ENCODE measurements around the gene PLD1. TPM values are rescaled to one million over a fixed set of nuclear protein-coding genes. Genes with fewer than 3 reads are reported as not detected.

Gene PLD1
- total and polyA plus RNA-seq, 2 of the 8 experiments (the other 6 are each of a cell fraction or from before 2014, with no cell fraction given), result 1.2 to 2.6 TPM

DNA sequence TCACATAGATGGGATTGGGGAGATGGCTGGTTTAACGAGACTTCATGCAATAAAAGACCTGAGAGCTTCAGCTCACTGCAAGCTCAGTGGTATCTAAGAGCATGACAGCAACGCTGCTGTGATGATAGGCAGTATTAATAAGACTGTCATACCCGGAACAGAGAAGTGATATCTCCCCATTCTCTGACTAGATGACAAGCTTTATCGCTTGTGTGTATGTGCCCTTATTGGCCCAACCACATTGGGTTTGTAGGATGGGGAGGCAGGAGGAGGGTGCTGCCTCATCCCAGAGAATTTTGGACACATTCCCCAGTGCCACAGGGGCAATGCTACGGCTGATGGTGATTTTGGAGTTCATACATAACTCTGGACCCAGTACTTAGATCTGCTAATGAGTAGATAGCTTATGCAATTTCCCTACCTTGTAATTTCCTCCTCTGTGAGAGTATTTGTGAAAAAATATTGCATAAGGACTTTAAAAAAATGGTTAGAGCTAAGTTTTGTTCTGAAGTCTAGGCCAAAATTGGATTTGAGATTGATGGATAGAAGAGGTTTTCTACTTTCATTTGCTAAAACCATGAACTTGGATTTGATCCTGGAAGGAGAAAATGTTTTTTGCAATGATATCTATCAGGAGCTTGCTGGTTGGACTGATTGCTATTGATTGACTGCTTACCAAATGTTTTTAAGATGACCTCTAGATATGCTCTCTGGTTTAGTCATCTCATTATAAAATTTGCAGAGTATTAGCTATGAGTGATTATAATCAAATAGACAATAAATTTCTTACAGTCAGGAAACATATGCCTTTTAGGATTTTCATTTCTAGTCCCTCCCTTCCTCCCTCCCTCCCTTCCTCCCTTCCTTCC lies 18.9 kb upstream of the PLD1 start (continued):
- TF ChIP-seq, protein P1, sequence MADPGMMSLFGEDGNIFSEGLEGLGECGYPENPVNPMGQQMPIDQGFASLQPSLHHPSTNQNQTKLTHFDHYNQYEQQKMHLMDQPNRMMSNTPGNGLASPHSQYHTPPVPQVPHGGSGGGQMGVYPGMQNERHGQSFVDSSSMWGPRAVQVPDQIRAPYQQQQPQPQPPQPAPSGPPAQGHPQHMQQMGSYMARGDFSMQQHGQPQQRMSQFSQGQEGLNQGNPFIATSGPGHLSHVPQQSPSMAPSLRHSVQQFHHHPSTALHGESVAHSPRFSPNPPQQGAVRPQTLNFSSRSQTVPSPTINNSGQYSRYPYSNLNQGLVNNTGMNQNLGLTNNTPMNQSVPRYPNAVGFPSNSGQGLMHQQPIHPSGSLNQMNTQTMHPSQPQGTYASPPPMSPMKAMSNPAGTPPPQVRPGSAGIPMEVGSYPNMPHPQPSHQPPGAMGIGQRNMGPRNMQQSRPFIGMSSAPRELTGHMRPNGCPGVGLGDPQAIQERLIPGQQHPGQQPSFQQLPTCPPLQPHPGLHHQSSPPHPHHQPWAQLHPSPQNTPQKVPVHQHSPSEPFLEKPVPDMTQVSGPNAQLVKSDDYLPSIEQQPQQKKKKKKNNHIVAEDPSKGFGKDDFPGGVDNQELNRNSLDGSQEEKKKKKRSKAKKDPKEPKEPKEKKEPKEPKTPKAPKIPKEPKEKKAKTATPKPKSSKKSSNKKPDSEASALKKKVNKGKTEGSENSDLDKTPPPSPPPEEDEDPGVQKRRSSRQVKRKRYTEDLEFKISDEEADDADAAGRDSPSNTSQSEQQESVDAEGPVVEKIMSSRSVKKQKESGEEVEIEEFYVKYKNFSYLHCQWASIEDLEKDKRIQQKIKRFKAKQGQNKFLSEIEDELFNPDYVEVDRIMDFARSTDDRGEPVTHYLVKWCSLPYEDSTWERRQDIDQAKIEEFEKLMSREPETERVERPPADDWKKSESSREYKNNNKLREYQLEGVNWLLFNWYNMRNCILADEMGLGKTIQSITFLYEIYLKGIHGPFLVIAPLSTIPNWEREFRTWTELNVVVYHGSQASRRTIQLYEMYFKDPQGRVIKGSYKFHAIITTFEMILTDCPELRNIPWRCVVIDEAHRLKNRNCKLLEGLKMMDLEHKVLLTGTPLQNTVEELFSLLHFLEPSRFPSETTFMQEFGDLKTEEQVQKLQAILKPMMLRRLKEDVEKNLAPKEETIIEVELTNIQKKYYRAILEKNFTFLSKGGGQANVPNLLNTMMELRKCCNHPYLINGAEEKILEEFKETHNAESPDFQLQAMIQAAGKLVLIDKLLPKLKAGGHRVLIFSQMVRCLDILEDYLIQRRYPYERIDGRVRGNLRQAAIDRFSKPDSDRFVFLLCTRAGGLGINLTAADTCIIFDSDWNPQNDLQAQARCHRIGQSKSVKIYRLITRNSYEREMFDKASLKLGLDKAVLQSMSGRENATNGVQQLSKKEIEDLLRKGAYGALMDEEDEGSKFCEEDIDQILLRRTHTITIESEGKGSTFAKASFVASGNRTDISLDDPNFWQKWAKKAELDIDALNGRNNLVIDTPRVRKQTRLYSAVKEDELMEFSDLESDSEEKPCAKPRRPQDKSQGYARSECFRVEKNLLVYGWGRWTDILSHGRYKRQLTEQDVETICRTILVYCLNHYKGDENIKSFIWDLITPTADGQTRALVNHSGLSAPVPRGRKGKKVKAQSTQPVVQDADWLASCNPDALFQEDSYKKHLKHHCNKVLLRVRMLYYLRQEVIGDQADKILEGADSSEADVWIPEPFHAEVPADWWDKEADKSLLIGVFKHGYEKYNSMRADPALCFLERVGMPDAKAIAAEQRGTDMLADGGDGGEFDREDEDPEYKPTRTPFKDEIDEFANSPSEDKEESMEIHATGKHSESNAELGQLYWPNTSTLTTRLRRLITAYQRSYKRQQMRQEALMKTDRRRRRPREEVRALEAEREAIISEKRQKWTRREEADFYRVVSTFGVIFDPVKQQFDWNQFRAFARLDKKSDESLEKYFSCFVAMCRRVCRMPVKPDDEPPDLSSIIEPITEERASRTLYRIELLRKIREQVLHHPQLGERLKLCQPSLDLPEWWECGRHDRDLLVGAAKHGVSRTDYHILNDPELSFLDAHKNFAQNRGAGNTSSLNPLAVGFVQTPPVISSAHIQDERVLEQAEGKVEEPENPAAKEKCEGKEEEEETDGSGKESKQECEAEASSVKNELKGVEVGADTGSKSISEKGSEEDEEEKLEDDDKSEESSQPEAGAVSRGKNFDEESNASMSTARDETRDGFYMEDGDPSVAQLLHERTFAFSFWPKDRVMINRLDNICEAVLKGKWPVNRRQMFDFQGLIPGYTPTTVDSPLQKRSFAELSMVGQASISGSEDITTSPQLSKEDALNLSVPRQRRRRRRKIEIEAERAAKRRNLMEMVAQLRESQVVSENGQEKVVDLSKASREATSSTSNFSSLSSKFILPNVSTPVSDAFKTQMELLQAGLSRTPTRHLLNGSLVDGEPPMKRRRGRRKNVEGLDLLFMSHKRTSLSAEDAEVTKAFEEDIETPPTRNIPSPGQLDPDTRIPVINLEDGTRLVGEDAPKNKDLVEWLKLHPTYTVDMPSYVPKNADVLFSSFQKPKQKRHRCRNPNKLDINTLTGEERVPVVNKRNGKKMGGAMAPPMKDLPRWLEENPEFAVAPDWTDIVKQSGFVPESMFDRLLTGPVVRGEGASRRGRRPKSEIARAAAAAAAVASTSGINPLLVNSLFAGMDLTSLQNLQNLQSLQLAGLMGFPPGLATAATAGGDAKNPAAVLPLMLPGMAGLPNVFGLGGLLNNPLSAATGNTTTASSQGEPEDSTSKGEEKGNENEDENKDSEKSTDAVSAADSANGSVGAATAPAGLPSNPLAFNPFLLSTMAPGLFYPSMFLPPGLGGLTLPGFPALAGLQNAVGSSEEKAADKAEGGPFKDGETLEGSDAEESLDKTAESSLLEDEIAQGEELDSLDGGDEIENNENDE (IDR thresholded peaks at IDR 0.05; ENCODE audit: insufficient replicate concordance, low read length), result no peak
- TF ChIP-seq JUND (IDR thresholded peaks at IDR 0.05; ENCODE audit: low read length) (no peak), MAFK (IDR thresholded peaks at IDR 0.05; ENCODE audit: low read depth, low read length) (no peak), TCF12 (IDR thresholded peaks at IDR 0.05; ENCODE audit: low read depth, low read length) (no peak), HDAC6 (IDR thresholded peaks at IDR 0.05; ENCODE audit: low read depth, low read length) (no peak), CREB1 (IDR thresholded peaks at IDR 0.05) (no peak), PHF8 (conservative IDR thresholded peaks at IDR 0.05; ENCODE audit: low read depth, low read length) (no peak), GABPA (IDR thresholded peaks at IDR 0.05; ENCODE audit: borderline replicate concordance, insufficient read depth, low read length) (no peak), SP1 (IDR thresholded peaks at IDR 0.05; ENCODE audit: low read depth, low read length) (no peak)

Data from H1 (cell line).